Left lobe of liver (tissue), 2 donors: ENCODE results near the gene CCDC40. TPM values are rescaled to one million over a fixed set of nuclear protein-coding genes. Genes with fewer than 3 reads are reported as not detected.
"Not testable (repeated sequence)": the region's sequence is repeated elsewhere in the genome, so short reads cannot be mapped to it uniquely, and the experiment has no call there.

Source experiments
- ATAC-seq: fragments of 200-7000 bp; cut with Tn5 transposase; one replicate; pipeline ENCODE4 v1.9.1; 2020; ENCODE audit warnings: mild to moderate bottlenecking, moderate library complexity
- DNase-seq: peaks from one replicate; pipeline ENCODE4 v3.0.0-alpha.2; 2020; ENCODE audit warnings: low spot score
- total RNA-seq: library from RNA; stranded (reverse); gene quantifications from one replicate; pipeline ENCODE4 v1.2.1, GENCODE V29; 2021
- donor health status: DM: no; HTN: no; CAD: no; lungs with moderate emphysema.
- donor health status: DM: no; HTN: yes; CAD: no.

The CCDC40 gene
- total RNA-seq, 1 donor from 2014 or later: 6.8 TPM

- ATAC-seq (peak; percentile 5), DNase-seq (no peak)
Observed at GRCh38 chr17:80036715-80037477, 454 bp downstream of the CCDC40 start.

- no peak for ATAC-seq
- no peak for DNase-seq
Observed at GRCh38 chr17:80043963-80044362, 7.5 kb downstream of the CCDC40 start.

- ATAC-seq (peak; percentile 47), DNase-seq (no peak)
Observed at GRCh38 chr17:80045703-80046102, 9.3 kb downstream of the CCDC40 start.

- ATAC-seq, DNase-seq: not testable (repeated sequence)
Observed at GRCh38 chr17:80046709-80047108, 10.3 kb downstream of the CCDC40 start.

- ATAC-seq (no peak), DNase-seq (no peak)
Observed at GRCh38 chr17:80047176-80047575, 10.7 kb downstream of the CCDC40 start.

- DNase-seq (no peak), ATAC-seq (no peak)
Observed at GRCh38 chr17:80049986-80050385, 13.5 kb downstream of the CCDC40 start.

- no peak for DNase-seq
- ATAC-seq: no peak
Observed at GRCh38 chr17:80050706-80051105, 14.3 kb downstream of the CCDC40 start.

GRCh38 chr17:80051681-80052080 lies 15.2 kb downstream of the CCDC40 start:
- DNase-seq: no peak
- no peak for ATAC-seq

- DNase-seq: no peak
- ATAC-seq: no peak
Observed at GRCh38 chr17:80053102-80053501, 16.7 kb downstream of the CCDC40 start.

- no peak for ATAC-seq
Observed at GRCh38 chr17:80055597-80055996, 19.2 kb downstream of the CCDC40 start.

GRCh38 chr17:80058311-80058955 lies 22.0 kb downstream of the CCDC40 start:
- no peak for ATAC-seq
- DNase-seq: no peak

More at GRCh38 chr17:80055597-80055996, 19.2 kb downstream of the CCDC40 start:
- no peak for DNase-seq

GRCh38 chr17:80060644-80061043 lies 24.2 kb downstream of the CCDC40 start:
- DNase-seq (no peak), ATAC-seq (no peak)

GRCh38 chr17:80061421-80061820 lies 25.0 kb downstream of the CCDC40 start:
- ATAC-seq: no peak

GRCh38 chr17:80063830-80064585 lies 27.6 kb downstream of the CCDC40 start:
- peak; percentile 52 for ATAC-seq
- DNase-seq: peak; percentile 56

More at GRCh38 chr17:80061421-80061820, 25.0 kb downstream of the CCDC40 start:
- no peak for DNase-seq

GRCh38 chr17:80064696-80065095 lies 28.3 kb downstream of the CCDC40 start:
- DNase-seq (no peak), ATAC-seq (no peak)

- ATAC-seq (no peak), DNase-seq (no peak)
Observed at GRCh38 chr17:80065478-80066170, 29.2 kb downstream of the CCDC40 start.

- no peak for DNase-seq
- no peak for ATAC-seq
Observed at GRCh38 chr17:80067393-80067986, 31.0 kb downstream of the CCDC40 start.

- ATAC-seq (peak; percentile 47), DNase-seq (peak; percentile 60)
Observed at GRCh38 chr17:80068301-80069222, 32.1 kb downstream of the CCDC40 start.

- DNase-seq: no peak
- peak; percentile 36 for ATAC-seq
Observed at GRCh38 chr17:80070375-80071115, 34.1 kb downstream of the CCDC40 start.
